Endodermal cell (in vitro differentiated cells): ENCODE measurements around the gene FNBP1. TPM values are rescaled to one million over a fixed set of nuclear protein-coding genes. Genes with fewer than 3 reads are reported as not detected.

ENCODE experiments used
- DNase-seq: peaks from one replicate; pipeline ENCODE4 v3.0.0-alpha.2; 2017
- H3K27ac ChIP-seq: 2 replicates; pipeline ENCODE4 v1.5.1; 2013; ENCODE audit warnings: mild to moderate bottlenecking, low read depth, low read length, moderate library complexity
- H3K27me3 ChIP-seq: 2 replicates; pipeline ENCODE4 v1.6.1; 2013; ENCODE audit warnings: mild to moderate bottlenecking, low read length, moderate library complexity; ENCODE audit not compliant: insufficient read depth, control insufficient read depth, poor library complexity, severe bottlenecking
- H3K36me3 ChIP-seq: 2 replicates; pipeline ENCODE4 v1.7.0; 2013; ENCODE audit warnings: mild to moderate bottlenecking, low read length, moderate library complexity; ENCODE audit not compliant: control insufficient read depth, insufficient read depth
- H3K4me1 ChIP-seq: one replicate; pipeline ENCODE4 v1.7.0; 2013; ENCODE audit warnings: low read length; ENCODE audit not compliant: control insufficient read depth, insufficient read depth
- H3K4me3 ChIP-seq: 2 replicates; pipeline ENCODE4 v1.5.1; 2013; ENCODE audit warnings: mild to moderate bottlenecking, low read length, moderate library complexity
- H3K9ac ChIP-seq: 2 replicates; pipeline ENCODE4 v1.6.1; 2013; ENCODE audit warnings: mild to moderate bottlenecking, low read length, moderate library complexity; ENCODE audit not compliant: poor library complexity, severe bottlenecking; ENCODE audit errors: extremely low read depth
- H3K9me3 ChIP-seq: 2 replicates; pipeline ENCODE4 v1.6.1; 2013; ENCODE audit warnings: mild to moderate bottlenecking, low read length, moderate library complexity; ENCODE audit not compliant: control insufficient read depth
- H3K27ac Mint-ChIP-seq: 2 replicates; pipeline ENCODE4 v1.8.0; 2020; ENCODE audit warnings: mixed read lengths
- H3K27me3 Mint-ChIP-seq: 2 replicates; pipeline ENCODE4 v1.8.0; 2021; ENCODE audit warnings: mild to moderate bottlenecking, mixed read lengths; ENCODE audit not compliant: insufficient read depth
- H3K36me3 Mint-ChIP-seq: 2 replicates; pipeline ENCODE4 v1.8.0; 2020; ENCODE audit warnings: low read depth, mixed read lengths
- H3K4me1 Mint-ChIP-seq: 2 replicates; pipeline ENCODE4 v1.8.0; 2020; ENCODE audit warnings: mixed read lengths
- H3K4me3 Mint-ChIP-seq: 2 replicates; pipeline ENCODE4 v1.8.0; 2020; ENCODE audit warnings: mild to moderate bottlenecking, moderate library complexity, mixed read lengths
- H3K9me3 Mint-ChIP-seq: 2 replicates; pipeline ENCODE4 v1.8.0; 2020; ENCODE audit warnings: mild to moderate bottlenecking, mixed read lengths
- CTCF ChIP-seq: fragments of 200-600 bp; sonication (generic); conservative IDR thresholded peaks from 2 replicates; pipeline ENCODE4 v1.5.0; 2021; ENCODE audit warnings: antibody characterized with exemption, mild to moderate bottlenecking
- WGBS, 2 experiments: methylation state at CpG; one replicate each; pipeline versions ENCODE4 v1.1.5 to v1.1.7; 2013; ENCODE audit warnings: missing lambda C conversion rate in 2 of 2, mixed read lengths in 1 of 2; ENCODE audit not compliant: insufficient coverage in 1 of 2, insufficient read length in 1 of 2; 5-methylcytosine and 5-hydroxymethylcytosine counted together
- total RNA-seq, 2 donors: library from RNA; stranded (reverse); fragmentation: NEBNext Ultra II Directional in 1 of 2; extraction: Animal tissue kit (Norgen Biotek cat#: 25700) in 1 of 2; gene quantifications; 2 replicates in 1 of 2; 3 replicates in 1 of 2; pipeline ENCODE4 v1.2.1, GENCODE V29; 2021

The FNBP1 gene
- total RNA-seq, 2 donors from 2014 or later, result 41.4 to 43.3 TPM

DNA sequence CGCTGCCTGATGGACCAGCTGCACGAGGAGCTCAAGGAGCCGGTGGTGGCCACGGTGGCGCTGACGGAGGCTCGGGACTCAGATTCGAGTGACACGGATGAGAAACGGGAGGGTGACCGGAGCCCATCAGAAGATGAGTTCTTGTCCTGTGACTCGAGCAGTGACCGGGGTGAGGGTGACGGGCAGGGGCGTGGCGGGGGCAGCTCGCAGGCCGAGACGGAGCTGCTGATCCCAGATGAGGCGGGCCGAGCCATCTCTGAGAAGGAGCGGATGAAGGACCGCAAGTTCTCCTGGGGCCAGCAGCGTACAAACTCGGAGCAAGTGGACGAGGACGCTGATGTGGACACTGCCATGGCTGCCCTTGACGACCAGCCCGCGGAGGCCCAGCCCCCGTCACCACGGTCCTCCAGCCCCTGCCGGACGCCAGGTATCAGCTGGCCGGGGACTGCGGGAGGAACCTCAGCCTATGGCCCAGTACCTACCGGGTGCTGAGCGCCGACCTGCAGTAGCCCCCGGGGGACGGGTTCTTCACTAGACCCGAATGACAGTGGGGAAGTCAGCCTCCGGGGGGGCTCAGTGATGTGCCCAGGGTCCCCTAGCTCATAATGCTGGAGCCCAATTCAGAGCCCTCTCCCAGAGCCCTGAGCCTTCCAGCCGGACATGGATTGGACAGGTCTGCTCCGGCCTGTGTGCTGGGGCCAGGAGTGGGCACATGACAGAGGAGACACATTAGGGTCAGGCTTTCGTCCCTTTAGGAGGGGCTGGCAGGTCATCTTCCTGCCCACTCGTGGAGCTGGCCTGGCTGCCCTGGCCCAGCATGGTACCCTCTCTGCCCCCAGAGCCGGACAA, 174.7 kb downstream of the FNBP1 start:
- H3K27me3 Mint-ChIP-seq, result no peaks in the 10 kb centered on the region
- TF ChIP-seq CTCF, result no peak
- H3K9me3 ChIP-seq, result no peaks in the 10 kb centered on the region

DNA sequence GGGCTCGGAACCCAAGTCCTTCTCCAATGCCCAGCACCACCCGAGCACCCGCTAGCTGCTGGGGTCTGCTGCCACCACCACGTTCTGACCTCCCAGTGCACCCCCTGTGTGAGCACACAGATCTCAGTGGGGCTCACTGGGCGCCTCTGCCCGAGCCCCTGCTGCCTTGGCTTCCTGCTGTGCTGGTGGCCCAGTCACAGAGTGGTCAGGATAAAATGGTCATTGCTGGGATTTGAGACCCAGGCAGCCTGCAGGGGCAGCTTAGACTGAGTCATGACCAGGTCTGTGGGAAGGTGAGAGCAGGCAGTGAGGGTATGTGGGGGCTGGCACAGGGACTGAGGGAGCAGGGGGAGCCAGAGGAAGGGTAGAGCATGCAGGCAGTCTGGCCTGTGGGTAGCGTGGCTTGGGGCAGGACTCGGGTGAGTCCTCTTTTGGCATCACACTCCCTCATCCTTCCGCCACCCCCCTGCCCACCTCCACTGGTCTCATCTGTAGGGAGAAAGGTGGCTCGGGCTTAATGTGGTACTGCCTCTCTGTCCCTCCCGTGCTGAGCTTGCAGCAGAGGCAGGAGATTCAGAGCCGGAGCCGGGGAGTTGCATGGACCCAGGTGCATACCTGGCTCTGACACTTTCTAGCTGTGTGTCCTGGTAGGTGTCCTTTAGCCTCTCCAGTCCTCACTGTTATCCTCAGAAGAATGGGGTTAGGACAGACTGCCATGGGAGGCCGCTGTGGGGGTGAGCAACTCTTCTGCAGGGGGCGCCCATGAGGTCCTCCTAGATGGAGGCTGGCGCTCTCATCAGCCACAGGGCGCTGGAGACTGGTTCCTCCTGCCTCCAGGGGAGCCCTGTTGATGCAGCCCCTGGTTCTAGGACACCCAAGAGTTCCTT, 175.6 kb downstream of the FNBP1 start:
- Histone ChIP-seq H3K9me3 (no peaks in the 10 kb centered on the region), H3K4me3 (no peak overlapping the region), H3K36me3 (peaks cover 9% of the 10 kb centered on the region), H3K27ac (no peak overlapping the region), H3K27me3 (no peaks in the 10 kb centered on the region), H3K9ac (no peak overlapping the region), H3K4me1 (no peaks in the 10 kb centered on the region)
- peak; percentile 42 for TF ChIP-seq CTCF
- no peak overlapping the region for H3K4me3 Mint-ChIP-seq
- no peaks in the 10 kb centered on the region for H3K27me3 Mint-ChIP-seq
- no peaks in the 10 kb centered on the region for H3K4me1 Mint-ChIP-seq
- H3K27ac Mint-ChIP-seq, result no peak overlapping the region
- WGBS, 2 experiments, result 79 to 88% methylated on average over 13 to 17 of the region's 17 CpGs
- DNase-seq, result peak; percentile 77
- no peaks in the 10 kb centered on the region for H3K9me3 Mint-ChIP-seq
- H3K36me3 Mint-ChIP-seq, result peaks cover 26% of the 10 kb centered on the region

More for the DNA sequence above, 174.7 kb downstream of the FNBP1 start:
- H3K27me3 ChIP-seq, result no peaks in the 10 kb centered on the region
- no peaks in the 10 kb centered on the region for H3K4me1 ChIP-seq
- H3K4me3 ChIP-seq, result no peak overlapping the region
- Mint-ChIP-seq H3K4me1 (no peaks in the 10 kb centered on the region), H3K4me3 (no peak overlapping the region), H3K36me3 (peaks cover 23% of the 10 kb centered on the region), H3K9me3 (no peaks in the 10 kb centered on the region), H3K27ac (no peak overlapping the region)
- no peak overlapping the region for H3K27ac ChIP-seq
- H3K36me3 ChIP-seq, result peaks cover 8% of the 10 kb centered on the region
- H3K9ac ChIP-seq, result no peak overlapping the region
- no peak for DNase-seq
- 87 to 89% methylated on average over 42 to 48 of the region's 48 CpGs for WGBS, 2 experiments

DNA sequence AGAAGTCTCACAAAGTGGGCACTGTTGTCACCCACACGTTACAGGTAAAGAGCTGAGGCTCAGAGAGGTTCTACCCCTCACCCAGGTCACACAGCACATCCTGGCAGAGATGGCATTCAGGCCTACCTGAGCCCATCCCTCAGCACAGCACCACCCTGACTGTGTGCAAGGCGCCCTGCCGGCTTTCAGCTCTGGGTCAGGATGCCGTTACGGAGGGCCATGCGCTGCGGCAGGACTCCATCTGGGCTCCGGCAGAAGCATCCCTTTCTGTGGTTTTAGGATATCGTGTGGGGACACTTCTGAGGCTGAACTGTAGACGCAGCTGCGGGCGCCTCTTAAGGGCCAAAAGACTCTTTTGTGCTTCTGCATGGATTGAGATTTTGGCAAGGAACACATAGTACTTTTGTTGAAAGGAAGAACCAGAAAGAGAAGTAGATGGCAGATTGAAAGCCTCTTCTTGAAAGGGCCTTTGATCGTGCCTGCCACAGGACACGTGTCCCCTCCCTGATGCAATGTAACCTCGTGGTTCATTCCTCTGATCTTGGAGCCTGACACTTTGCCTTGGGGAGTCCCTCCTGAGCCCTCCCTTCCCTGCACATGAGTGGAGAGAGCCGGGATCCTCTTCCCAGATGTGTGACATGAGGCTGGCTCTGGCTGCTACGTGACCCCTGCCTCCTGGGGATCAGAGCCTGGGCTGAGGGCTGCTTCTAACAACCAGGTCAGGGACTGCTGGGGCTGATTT, 176.4 kb downstream of the FNBP1 start:
- H3K4me3 Mint-ChIP-seq, result no peak overlapping the region
- 87 to 93% methylated on average over 11 to 17 of the region's 17 CpGs for WGBS, 2 experiments
- H3K9ac ChIP-seq, result no peak overlapping the region
- no peak overlapping the region for H3K27ac ChIP-seq
- no peak for TF ChIP-seq CTCF
- H3K27me3 ChIP-seq, result no peaks in the 10 kb centered on the region
- H3K27me3 Mint-ChIP-seq, result no peaks in the 10 kb centered on the region
- H3K4me3 ChIP-seq, result no peak overlapping the region
- no peaks in the 10 kb centered on the region for H3K4me1 Mint-ChIP-seq
- peaks cover 10% of the 10 kb centered on the region for H3K36me3 ChIP-seq
- H3K4me1 ChIP-seq, result no peaks in the 10 kb centered on the region
- peaks cover 31% of the 10 kb centered on the region for H3K36me3 Mint-ChIP-seq
- DNase-seq, result peak; percentile 41
- no peaks in the 10 kb centered on the region for H3K9me3 Mint-ChIP-seq
- H3K9me3 ChIP-seq, result no peaks in the 10 kb centered on the region
- H3K27ac Mint-ChIP-seq, result no peak overlapping the region
